GM19023 (cell line): Measurements from ENCODE around the gene POLG2.
A peak's percentile ranks its signal among the peaks of the same experiment; 100 is the strongest.

Experiments used
- ATAC-seq: cut with Tn5 transposase; IDR thresholded peaks from one replicate; pipeline ENCODE4 v1.9.1; 2021; ENCODE audit warnings: mild to moderate bottlenecking, moderate library complexity; ENCODE audit not compliant: unreplicated experiment

Gene POLG2

DNA sequence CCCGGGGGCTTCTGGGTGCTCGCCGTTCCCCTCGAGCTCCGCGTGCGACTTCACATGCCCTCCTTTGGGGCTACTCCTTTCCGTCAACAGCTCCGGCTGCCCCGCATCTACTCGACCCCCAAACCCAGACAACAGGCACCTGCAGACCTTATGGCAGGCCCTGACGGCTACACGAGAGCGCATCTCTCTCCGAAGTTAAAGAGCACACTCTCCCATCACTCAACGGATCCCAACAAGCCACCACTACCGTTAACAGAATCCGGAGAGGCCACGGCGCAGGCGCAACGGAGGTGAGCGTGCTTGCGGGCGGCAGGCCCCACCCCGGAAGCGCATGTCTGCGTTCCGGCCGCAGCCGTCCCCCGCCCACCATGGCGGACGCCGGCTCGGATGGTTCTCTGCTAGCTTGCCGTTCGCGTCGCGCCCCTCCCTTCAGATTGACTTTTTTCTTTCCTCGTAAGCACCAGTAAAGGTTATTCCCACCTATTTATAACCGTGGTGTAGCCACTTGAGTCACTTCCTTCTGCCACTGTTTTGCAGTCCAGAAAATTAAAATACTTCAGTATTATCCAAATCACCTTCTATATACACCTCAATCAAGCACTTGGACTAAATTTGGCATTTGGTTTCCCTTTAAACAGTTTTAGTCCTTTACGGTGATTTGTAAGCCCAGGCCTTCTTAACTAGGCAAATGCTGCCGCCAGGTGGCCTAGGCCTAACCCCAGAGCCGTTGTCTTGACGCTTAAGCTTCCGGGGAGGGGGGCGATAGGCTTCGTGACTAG, at the start of gene POLG2:
Gene POLG2 (minus strand): TSS at position 269 of the 779 bp plus-strand sequence. CDS start 86 bp downstream, at position 183.
- ATAC-seq, result peak; percentile 88

DNA sequence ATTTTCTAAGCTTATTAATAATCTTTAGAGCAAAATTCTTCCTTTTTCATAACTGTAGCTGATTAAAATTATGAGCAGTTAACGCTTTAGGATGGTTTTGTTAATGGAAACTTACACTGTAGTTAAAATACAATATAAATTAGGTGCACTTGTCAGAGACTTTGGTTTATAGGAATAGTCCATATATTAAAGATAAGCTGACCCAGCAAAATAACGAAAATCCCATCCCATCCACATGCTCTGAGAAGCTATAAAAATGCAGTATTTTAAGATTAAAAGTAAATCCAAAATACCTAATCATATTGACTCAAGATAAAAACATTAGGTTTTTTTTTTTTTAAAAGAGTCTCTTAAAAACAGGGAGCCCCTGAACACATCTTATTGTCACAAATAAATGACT, 47.9 kb upstream of the POLG2 start:
- ATAC-seq, result no peak

DNA sequence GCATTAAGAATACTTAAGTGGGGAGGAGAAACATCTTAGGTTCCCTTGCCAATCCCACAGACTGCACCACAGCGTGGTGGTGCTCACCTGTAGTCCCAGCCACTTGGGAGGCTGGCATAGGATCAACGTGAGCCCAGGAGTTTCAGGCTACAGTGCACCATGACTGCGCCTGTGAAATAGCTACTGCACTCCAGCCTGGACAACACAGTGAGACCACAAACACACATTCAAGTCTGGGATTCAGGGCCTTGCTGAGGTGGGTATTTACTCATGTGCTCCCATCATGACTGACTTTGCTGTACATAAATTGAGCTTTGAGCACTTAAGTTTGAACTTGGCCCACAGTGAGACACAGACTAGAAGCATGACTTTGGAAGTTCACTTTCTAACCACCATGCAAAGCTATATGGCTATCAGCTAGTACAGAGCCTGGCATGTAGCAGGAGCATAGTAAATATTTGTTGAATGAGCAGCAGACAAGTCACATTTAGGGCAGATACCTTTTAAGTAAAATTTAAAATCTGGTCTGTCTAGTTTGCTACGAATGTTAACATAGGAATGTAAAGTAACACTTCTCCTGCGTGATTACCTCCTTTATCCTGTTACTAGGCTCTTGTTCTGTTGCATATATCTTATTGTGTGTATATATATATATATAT, 43.4 kb upstream of the POLG2 start:
- no peak for ATAC-seq

GRCh38 chr17:64538508-64539130, 41.8 kb upstream of the POLG2 start:
- ATAC-seq, result no peak

- ATAC-seq, result no peak
These were observed 40.6 kb upstream of the POLG2 start for GRCh38 chr17:64537488-64537887.

DNA sequence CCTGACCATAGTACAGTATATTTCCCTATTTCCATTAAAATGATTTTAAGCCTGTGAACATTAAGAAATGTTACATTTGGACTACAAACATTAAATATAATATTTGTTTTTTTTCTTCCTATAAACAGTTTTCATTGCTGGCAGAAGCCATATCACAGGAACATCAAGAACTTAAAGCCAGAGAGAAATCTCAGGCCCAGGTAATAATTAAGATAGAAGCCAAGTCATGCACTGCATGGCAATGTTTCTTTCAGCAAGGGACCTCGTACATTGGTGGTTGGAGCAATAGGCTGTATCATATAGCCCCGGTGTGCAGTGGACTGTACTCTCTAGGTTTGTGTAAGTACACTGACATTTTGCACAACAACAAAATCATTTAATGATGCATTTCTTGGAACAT, 40.1 kb upstream of the POLG2 start:
- no peak for ATAC-seq

DNA sequence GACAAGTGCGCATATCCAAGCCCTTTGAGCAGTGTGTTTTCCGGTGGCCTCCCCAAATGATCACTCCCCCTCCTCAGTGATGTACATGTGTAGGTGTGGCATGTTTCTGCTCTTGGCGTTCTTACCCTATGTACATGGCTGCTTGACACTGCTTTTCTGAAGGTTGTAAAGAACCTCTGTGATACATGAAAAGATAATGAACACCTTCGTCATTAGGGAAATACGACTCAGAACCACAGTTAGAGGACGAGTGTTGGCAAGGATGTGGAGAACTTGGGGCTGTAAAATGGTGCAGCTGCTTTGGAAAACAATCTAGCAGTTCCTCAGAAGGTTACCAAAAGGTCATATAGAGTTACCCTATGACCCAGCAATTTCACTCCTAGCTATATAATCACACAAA, 38.5 kb upstream of the POLG2 start:
- ATAC-seq, result no peak

DNA sequence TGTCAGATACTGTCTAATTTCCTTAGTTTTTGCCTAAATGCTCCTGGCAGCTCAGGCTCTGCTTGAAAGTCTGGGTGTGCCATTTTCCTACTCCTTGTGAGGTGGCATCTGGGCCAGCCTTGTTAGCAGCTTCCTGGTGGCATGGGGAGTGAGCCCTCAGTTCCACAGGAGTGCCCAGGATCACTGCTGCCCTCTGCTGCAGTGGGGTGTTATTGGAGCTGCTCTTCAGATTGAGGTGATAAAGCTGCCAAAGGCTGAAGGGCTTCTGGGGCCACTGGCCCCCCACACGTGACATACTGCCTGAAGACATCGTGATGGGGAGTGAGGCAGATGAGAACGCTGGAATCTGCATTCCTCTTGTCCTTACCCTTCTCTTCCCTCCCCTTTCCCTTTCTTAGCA, 37.3 kb upstream of the POLG2 start:
- no peak for ATAC-seq

GRCh38 chr17:64533784-64534183, 36.9 kb upstream of the POLG2 start:
- ATAC-seq, result no peak

GRCh38 chr17:64532409-64532808, 35.6 kb upstream of the POLG2 start:
- ATAC-seq, result no peak

DNA sequence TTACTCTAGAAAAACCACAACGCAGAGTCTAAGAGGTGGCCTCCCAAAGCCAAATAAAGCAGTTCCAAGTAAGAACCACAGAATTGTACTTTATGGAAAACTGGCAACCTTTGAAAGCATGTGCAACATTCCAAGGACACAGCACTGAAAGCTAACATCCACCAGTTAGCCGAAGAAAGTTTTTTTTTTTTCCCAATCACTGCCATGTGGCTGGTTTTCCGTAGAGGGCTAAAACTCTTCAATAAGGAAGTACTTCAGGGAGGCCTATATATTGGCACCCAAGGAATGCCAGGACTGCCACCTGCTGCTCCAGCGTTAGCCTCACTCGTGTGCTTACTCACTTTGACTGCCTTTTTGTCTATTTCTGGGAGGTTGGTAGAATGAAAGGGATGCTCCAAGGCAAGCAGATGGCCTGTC, 35.1 kb upstream of the POLG2 start:
- no peak for ATAC-seq

DNA sequence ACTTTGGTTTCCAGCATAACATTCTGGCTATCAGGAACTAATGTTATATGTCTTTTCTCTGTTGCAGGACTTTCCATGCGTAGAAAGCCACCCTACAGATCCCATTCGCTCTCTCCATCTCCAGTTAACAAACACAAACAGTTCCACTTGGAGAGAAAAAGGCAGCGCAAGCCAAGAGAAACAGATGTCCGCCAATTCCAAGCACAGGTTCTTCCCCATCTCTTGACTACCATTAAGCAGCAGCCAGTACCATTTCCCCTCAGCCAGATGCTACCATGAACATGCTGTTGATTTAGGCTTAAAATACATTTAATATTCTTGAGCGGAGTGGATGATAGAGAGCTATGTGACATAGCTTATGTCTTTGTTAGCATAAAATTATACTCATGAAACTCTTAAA, 32.4 kb upstream of the POLG2 start:
- ATAC-seq, result no peak

DNA sequence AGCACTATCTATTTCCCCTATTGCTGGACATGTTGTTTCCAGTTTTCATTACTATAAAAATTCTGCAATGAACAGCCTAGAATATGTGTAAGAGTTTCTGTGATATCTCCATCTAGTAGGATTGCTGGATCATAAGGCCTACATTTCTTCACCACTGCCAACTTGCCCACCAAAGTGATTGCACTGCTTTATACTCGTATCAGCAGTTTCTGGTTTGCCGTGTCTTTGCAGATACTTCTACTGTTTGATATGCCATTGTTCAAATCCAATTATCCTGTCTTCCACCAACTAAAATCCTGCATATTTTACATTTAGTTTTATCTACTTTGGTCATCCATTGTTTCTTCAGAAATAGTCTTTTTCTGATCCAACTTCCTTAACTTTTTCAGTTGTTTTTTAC, 31.1 kb upstream of the POLG2 start:
- ATAC-seq, result no peak

DNA sequence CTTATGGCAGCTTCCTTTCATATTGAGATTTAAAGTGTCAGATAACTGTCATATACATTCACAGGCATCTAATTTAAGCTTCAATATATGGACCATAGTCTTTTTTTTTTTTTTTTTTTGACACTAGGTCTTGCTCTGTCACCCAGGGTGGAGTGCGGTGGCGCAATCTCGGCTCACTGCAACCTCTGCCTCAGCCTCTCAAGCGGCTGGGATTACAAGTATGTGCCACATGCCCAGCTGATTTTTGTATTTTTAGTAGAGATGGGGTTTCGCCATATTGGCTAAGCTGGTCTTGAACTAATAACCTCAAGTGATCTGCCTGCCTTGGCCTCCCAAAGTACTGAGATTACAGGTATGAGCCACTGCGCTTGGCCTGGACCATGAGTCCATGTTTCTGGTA, 23.5 kb upstream of the POLG2 start:
- no peak for ATAC-seq

GRCh38 chr17:64519601-64520000, 22.7 kb upstream of the POLG2 start:
- no peak for ATAC-seq

DNA sequence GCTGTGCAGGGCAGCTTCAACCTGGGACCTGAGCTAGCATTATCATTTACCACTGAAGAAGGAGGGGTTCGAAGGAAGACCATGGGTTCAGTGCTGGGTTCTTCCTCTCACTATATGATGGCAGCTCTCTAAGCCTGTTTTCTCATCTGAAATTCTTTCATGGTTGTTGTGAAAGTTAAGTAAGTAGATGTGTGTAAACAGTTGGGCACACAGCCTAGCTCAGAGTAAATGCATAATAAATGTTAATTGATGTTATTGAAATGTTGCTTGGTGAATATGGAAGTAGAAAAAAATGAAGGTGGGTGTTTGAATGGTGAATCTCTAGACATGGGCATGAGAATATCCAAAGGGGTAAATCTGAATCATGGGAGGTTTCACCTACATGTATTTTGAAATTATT, 19.0 kb upstream of the POLG2 start:
- ATAC-seq, result no peak

GRCh38 chr17:64515419-64515818, 18.6 kb upstream of the POLG2 start:
- no peak for ATAC-seq

- no peak for ATAC-seq
These were observed 12.3 kb upstream of the POLG2 start for GRCh38 chr17:64509179-64509578.

- no peak for ATAC-seq
These were observed 11.8 kb upstream of the POLG2 start for GRCh38 chr17:64508683-64509082.

DNA sequence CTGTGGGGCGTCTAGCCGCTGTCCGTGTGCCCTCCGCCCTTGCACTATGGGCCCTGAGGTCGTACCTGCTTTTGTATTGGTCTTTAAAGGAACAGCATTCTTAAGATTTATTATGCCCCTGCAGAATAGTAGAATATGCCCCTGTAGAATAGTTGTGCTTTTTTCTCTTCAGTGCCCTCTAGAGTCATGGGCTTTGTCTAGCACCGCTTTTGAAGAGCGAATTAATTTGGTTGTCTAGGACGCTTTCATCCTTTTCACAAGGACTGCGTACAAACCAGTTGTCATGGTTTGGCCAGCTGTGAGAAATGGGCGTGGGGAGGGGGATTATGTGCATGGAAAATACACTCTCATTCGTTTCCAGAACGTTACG, 10.5 kb upstream of the POLG2 start:
- no peak for ATAC-seq

DNA sequence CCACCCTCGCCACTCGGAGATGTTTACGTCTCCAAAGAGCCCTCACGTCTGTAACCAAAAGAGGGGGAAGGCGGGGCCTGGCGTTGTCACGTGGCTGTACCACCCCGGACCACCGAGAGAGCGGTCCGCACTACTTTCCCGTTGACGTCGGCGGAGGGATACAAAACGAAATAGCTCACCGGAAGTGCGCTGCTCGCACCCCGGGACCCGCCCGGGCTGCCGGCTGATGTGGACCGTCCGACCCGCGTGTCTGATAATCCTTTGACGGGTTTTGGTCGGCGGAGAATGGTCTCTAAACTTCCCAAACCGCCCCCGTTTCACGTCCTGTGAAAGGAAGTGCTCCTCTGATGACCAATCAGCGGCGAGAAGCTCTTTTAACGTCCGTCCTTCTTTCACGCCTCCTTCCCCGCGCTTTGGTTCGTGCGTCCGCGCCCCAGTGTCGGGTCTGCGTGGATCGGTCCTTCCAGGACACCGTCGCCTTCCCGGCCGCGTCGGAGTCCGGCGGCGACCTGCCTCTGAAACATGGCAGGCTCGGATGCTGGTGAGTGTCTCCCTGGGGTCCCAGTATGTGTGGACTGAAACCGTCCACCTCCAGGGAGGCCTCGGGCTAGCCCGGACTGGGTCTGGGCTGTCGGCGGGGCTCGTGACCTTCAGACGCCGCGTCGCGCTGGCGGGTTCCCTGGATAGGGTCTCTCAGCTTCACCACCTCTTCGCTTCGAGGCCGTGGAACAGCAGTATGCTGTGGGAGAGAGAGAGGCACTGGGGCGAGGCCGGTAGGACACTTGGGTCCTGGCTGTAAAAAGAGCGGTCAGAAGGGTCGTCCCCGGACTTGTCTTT, 9.9 kb upstream of the POLG2 start, which contains the start of gene CEP95:
Gene CEP95 (plus strand): TSS at position 402 of the 837 bp plus-strand sequence. CDS start 121 bp downstream, at position 523.
- ATAC-seq, result peak; percentile 67
